Immature natural killer cell (primary cell): ENCODE data around the gene KLC1. TPM values are rescaled to one million over a fixed set of nuclear protein-coding genes. Genes with fewer than 3 reads are reported as not detected.

ENCODE experiments used
- DNase-seq, 3 donors: peaks; one replicate each; pipeline ENCODE4 v3.0.0; 2022; ENCODE audit warnings: mixed read lengths in 1 of 3
- H3K27ac Mint-ChIP-seq, 6 donors: one replicate each; pipeline ENCODE4 v1.8.0; 2020; ENCODE audit warnings: mixed read lengths in 6 of 6, mild to moderate bottlenecking in 5 of 6, inconsistent platforms in 4 of 6, moderate library complexity in 3 of 6
- H3K27me3 Mint-ChIP-seq, 3 donors: one replicate each; pipeline ENCODE4 v1.8.0; 2020 to 2021; ENCODE audit warnings: low read depth in 3 of 3, mild to moderate bottlenecking in 3 of 3, mixed read lengths in 3 of 3, moderate library complexity in 3 of 3, inconsistent platforms in 1 of 3
- H3K36me3 Mint-ChIP-seq, 3 donors: one replicate each; pipeline ENCODE4 v1.8.0; 2020; ENCODE audit warnings: mixed read lengths in 3 of 3, inconsistent platforms in 2 of 3, mild to moderate bottlenecking in 2 of 3
- H3K4me1 Mint-ChIP-seq, 2 donors: one replicate each; pipeline ENCODE4 v1.8.0; 2020; ENCODE audit warnings: inconsistent platforms in 2 of 2, mild to moderate bottlenecking in 2 of 2, mixed read lengths in 2 of 2, moderate library complexity in 1 of 2
- H3K4me3 Mint-ChIP-seq, 5 donors: one replicate each; pipeline ENCODE4 v1.8.0; 2020; ENCODE audit warnings: mild to moderate bottlenecking in 5 of 5, mixed read lengths in 5 of 5, inconsistent platforms in 3 of 5, moderate library complexity in 3 of 5
- H3K9me3 Mint-ChIP-seq, 6 donors: one replicate each; pipeline ENCODE4 v1.8.0; 2020; ENCODE audit warnings: mild to moderate bottlenecking in 6 of 6, mixed read lengths in 6 of 6, inconsistent platforms in 4 of 6, moderate library complexity in 3 of 6
- polyA plus RNA-seq, 3 donors: library from polyadenylated mRNA; unstranded; fragments of 300-500 nt; fragmentation: Illumina TruSeq; gene quantifications; one replicate each; pipeline ENCODE4 v1.2.3, GENCODE V29; 2021

The KLC1 gene
- polyA plus RNA-seq, 3 donors from 2014 or later = 38.3 to 83.5 (median 48.2) TPM

DNA sequence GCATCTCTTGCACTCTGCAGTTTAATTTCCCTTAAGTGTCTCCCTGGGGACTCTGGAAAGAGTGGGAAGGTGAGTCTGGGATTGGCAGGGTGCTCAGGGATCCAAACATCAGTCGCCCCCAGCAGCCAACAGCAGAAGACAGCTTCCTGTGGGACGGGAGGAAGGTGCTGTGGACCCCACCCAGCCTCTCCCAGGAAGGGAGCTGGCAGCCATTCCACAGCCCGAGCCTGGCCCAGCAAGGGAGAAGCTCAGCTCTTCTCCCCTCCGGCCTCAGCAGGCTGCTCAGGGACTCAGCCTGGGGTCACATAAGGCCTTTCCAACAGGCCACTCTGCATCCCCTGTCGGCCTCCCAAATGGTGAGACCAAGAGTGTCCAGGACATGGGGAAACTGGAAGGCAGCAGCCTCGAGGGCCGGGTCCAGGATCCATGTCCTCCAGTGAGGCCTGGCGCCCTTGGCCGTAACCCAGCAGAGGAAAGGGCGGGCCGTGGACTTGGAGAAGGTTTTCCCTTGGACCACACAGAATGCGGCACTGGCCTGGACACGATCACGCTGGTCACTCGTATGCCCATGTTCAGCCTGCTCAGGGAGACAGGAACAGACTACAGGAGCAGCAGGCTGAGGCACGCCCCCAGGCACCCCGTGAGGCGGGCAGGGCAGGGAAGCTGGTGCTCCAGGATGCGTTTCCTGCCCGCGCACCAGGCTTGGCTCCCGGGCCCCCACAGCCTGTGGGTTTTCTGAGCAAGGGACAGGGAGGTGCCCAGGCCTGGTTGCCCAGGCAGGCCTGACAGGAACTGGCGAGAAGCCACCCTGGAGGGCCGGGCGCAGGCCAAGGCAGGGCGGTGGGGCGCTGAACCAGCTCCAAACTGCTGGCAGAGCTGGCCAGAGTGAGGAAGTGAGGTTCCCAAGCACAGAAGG is 82.8 kb downstream of the KLC1 start:
- no peak overlapping the region for H3K4me3 Mint-ChIP-seq

DNA sequence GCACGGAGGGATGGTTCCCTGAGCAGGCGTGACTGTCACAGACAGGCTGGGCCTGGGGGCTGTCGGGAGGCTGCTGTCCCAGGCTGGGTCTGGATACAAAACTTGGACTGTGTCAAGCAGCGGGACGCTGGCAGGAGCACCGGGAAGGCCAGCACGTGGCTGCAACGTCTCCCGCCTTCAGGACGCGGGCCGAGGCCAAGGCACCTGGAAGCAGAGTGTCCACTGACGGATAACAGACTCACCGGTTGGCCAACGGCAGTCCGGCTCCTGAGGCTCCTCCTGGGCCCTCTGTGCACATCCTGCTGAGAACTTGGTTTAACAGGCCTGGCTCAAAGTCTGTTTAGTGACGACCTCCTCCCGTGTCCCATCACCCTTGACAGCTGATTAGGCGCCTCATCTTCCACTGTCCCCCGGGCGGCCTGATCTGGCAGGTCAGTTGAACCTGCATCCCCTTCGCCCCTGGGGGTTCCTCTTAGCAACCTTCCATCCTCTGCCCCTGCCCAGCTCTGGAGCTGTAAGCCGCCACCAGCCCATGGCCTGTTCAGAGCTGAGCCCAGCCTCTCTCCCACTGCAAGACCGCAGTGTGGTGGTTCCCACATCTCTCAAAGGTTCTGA is 83.7 kb downstream of the KLC1 start:
- Mint-ChIP-seq H3K36me3 (no peaks in the 10 kb centered on the region), H3K27me3 (peaks cover 4 to 16% (median 9%) of the 10 kb centered on the region in 3 donors), H3K4me1 (peaks cover 22% of the 10 kb centered on the region in 2 donors), H3K9me3 (no peaks in the 10 kb centered on the region), H3K27ac (peak overlapping the region in 1 of 6 donors; percentile 65), H3K4me3 (peak overlapping the region in 1 of 5 donors; percentile 27)
- DNase-seq = no peak

More for the DNA sequence above, 82.8 kb downstream of the KLC1 start:
- DNase-seq = no peak
- Mint-ChIP-seq H3K9me3 (no peaks in the 10 kb centered on the region), H3K27ac (no peak overlapping the region), H3K4me1 (peaks cover 13 to 14% of the 10 kb centered on the region in 2 donors), H3K27me3 (peaks cover 4 to 16% (median 6%) of the 10 kb centered on the region in 3 donors), H3K36me3 (no peaks in the 10 kb centered on the region)

DNA sequence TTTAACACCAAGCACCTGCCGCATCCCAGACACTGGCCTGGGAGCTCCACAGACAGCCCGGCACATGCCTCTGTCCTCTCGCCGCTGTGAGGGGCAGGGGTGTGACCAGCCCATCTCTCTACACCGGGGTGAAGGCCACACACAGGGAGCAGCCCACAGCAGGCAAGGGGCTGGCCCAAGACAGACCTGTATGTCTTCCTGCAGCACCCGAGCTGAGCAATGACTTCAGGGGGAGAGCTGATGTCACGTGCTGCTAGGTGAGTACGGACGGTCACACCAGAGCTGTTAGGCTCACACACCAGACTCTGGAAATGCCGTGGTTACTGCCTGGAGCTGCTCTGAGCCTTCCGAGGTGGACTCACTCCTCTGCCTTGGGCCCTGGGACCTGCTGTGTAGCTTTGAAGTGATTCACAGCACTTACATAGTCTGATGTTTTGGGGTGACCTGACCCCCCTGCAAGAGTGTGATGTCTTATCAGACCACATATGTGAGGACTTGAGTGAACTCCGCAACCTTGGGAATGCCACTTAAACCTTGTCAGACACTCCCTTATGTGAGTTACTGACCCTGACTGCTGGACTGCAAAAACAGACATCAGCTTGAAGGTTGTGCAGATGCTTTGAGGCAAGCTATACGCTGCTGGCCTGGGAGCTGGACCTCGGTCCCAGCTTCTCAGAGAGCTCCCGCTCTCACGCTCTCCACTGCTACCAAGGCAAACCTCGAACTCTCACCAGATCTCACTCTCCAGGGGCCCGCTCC is 84.5 kb downstream of the KLC1 start:
- peaks cover 22 to 26% of the 10 kb centered on the region in 2 donors for H3K4me1 Mint-ChIP-seq
- no peaks in the 10 kb centered on the region for H3K9me3 Mint-ChIP-seq
- no peak overlapping the region for H3K27ac Mint-ChIP-seq
- peaks cover 4 to 16% (median 6%) of the 10 kb centered on the region in 3 donors for H3K27me3 Mint-ChIP-seq
- no peaks in the 10 kb centered on the region for H3K36me3 Mint-ChIP-seq
- DNase-seq = no peak
- peak overlapping the region; percentile 49 to 96 (median 74) for H3K4me3 Mint-ChIP-seq

DNA sequence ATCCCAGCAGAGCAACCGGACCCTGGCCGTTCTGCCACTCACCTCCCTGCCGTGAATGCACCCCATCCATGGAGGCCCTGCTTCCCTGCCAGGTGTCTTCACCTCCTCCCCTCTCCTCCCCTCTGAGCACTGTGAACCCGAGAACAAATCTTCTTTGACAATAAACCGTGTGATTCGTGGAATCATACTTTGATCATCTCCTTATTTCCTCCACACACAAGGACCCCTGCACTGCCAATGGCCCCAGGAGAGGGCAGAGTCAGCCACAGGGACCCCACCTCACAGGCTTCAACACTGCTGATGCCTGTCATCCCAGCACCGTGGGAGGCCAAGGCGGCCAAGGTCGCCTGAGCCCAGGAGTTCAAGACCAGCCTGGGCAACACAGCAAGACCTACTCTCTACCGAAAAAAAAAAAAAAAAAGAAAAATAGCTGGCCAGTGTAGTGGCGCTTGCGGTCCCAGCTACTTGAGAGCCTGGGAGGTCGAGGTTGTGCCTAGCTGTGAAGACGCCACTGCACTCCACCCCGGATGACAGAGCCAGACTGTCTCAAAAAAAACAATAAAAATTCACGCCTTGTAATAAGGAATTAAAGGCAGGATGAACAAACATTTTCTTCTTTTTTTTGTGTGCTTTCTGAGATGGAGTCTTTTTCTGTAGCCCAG is 85.2 kb downstream of the KLC1 start:
- Mint-ChIP-seq H3K9me3 (no peaks in the 10 kb centered on the region), H3K27ac (peak overlapping the region in 1 of 6 donors; percentile 88), H3K36me3 (no peaks in the 10 kb centered on the region), H3K4me3 (peak overlapping the region; percentile 64 to 96 (median 74)), H3K4me1 (peaks cover 22 to 28% of the 10 kb centered on the region in 2 donors), H3K27me3 (peaks cover 4 to 11% (median 6%) of the 10 kb centered on the region in 3 donors)
- no peak for DNase-seq

DNA sequence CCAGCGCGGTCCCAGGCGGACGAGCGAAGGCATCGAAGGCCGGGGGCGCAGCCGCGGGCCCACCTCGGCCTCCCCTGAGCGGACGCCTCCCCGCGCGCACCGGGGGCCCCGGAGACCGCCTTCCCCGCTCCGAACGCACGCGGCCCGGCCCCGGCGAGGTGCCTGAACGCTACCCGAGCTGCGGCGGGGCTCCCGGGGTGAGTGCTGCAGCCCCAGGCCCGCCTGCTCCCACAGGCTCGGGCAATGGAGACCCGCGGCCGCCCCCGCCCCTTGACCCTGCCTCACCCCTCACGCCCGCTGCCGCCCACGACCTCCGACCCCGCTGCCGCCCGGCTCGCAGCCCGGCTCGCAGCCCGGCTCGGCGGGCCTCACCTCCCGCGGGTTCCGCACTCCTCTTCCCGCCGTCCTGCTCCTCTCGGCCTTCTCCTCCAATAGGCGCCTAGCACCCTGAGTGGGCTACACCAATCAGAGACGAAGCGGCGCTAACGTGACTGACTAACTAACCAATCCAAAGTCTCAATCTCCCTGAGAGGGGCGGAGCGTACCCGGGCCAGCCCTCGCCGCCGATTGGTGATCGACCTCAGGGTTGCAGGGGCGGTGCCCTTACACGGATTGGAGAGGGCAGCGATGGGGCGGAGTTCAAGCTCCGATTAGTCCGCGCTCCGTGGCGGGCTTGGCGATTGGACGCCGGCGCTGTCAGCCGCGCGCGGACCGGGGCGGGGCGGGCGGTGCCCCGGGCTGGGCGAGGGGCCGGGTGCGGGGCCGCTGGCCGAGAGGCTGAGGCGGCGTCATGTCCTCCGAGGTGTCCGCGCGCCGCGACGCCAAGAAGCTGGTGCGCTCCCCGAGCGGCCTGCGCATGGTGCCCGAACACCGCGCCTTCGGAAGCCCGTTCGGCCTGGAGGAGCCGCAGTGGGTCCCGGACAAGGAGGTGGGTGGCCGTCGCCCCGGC is 86.3 kb downstream of the KLC1 start, which contains the start of the genes XRCC3 and ZFYVE21:
TSS of gene XRCC3 (minus strand) at position 400 of the 949 bp plus-strand sequence. CDS start 4,364 bp downstream, outside the sequence.
TSS of gene ZFYVE21 (plus strand) at position 759 of the 949 bp plus-strand sequence. CDS start at position 791, 32 bp downstream.
- H3K4me1 Mint-ChIP-seq = peaks cover 22 to 26% of the 10 kb centered on the region in 2 donors
- H3K27ac Mint-ChIP-seq = peak within 1 kb of the TSS in 5 of 6 donors; percentile 80 to 93 (median 90)
- peak within 1 kb of the TSS; percentile 92 to 96 (median 94) for H3K4me3 Mint-ChIP-seq
- no peaks in the 10 kb centered on the region for H3K36me3 Mint-ChIP-seq
- no peaks in the 10 kb centered on the region for H3K9me3 Mint-ChIP-seq
- peak; percentile 100 for DNase-seq
- peaks cover 4 to 6% (median 6%) of the 10 kb centered on the region in 3 donors for H3K27me3 Mint-ChIP-seq

DNA sequence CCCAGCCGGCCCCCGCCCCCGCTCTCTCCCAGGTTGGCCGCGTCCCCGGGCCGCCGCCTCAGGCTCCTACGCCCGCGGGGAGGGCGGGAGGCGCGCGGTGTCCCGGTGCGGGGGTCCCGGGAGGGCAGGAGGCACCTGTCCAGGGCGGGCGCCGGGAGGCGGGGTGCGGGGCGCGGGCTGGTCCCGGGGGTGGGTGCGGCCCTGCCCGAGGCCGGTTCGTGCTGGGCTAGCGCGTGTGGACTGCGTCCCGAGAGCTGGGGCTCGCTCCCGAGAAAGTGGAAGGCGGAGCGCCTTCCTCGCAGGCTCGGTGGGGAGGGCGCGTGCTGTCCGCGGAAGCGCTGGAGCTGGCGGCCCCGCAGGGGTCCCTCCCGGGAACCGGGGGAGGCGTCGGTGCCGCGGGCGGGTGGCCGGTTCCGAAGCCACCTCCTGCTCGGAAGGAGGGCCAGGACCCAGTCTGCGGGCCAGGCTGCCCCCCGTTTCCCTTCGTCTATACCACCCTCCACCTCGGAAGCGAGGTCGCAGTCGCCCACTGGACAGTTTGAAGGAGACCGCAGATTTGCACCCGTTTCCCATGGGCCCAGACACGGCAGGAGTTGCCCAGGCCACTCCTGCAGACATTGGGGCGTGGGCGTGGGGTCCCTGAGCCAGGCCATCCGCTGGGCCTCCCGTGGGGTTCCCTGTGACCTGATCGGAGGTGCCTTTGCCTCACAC is 87.2 kb downstream of the KLC1 start:
- H3K4me3 Mint-ChIP-seq = peak overlapping the region; percentile 64 to 92 (median 79)
- H3K9me3 Mint-ChIP-seq = no peaks in the 10 kb centered on the region
- H3K27ac Mint-ChIP-seq = no peak overlapping the region
- H3K36me3 Mint-ChIP-seq = no peaks in the 10 kb centered on the region
- peak in 2 of 3 donors; percentile 5 to 12 for DNase-seq
- peaks cover 22 to 26% of the 10 kb centered on the region in 2 donors for H3K4me1 Mint-ChIP-seq
- H3K27me3 Mint-ChIP-seq = peaks cover 3 to 6% (median 6%) of the 10 kb centered on the region in 3 donors

DNA sequence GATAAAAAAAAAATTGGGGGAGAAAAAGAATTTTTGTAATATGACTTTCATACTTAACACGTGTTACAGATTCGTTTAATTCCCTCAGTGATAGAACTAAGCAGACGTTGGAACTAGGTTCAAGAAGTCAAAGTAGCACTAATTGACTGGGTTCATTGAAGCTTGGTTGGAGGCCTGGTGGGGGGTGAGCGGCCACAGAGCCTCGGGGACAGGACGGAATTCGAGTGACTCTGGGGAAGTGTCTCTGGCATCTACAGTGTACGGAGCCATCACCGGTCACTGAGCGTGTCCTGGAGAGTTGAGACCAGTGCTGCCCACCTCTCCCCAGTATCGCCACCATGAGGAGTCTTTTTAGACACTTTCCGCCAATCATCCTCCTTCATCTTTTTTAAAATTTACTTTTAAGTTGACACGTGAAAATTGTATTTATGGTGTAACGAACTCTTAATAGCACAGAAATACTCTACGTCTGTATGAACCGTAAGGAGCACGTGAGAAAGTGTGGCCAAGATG is 87.9 kb downstream of the KLC1 start:
- no peak for DNase-seq
- no peaks in the 10 kb centered on the region for H3K9me3 Mint-ChIP-seq
- no peak overlapping the region for H3K27ac Mint-ChIP-seq
- peaks cover 3 to 6% (median 6%) of the 10 kb centered on the region in 3 donors for H3K27me3 Mint-ChIP-seq
- peak overlapping the region; percentile 64 to 82 (median 79) for H3K4me3 Mint-ChIP-seq
- H3K36me3 Mint-ChIP-seq = no peaks in the 10 kb centered on the region
- H3K4me1 Mint-ChIP-seq = peaks cover 22 to 26% of the 10 kb centered on the region in 2 donors

DNA sequence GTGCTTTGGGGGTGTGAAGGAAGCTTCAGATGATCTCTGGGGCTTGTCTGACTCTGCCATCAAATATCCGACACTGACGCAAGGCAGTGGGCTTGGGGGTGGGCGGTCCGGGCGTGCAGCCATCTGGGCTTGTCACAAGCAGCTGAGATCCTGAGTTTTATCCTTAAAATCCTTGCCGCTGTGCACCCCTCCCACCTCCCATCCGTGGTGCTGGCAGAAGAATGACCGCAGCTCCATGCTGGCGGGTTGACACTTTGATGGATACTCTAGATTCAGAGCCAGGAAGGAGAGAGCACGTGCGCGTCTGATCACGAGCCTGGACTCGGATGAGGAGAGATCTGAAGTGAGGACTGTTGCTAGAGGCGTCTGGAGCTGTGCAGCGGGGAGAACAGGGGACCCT is 89.6 kb downstream of the KLC1 start:
- no peak for DNase-seq
- H3K4me1 Mint-ChIP-seq = peaks cover 22 to 24% of the 10 kb centered on the region in 2 donors
- no peaks in the 10 kb centered on the region for H3K9me3 Mint-ChIP-seq
- no peak overlapping the region for H3K4me3 Mint-ChIP-seq
- H3K27ac Mint-ChIP-seq = no peak overlapping the region
- peaks cover 3 to 6% (median 4%) of the 10 kb centered on the region in 3 donors for H3K27me3 Mint-ChIP-seq
- H3K36me3 Mint-ChIP-seq = no peaks in the 10 kb centered on the region

DNA sequence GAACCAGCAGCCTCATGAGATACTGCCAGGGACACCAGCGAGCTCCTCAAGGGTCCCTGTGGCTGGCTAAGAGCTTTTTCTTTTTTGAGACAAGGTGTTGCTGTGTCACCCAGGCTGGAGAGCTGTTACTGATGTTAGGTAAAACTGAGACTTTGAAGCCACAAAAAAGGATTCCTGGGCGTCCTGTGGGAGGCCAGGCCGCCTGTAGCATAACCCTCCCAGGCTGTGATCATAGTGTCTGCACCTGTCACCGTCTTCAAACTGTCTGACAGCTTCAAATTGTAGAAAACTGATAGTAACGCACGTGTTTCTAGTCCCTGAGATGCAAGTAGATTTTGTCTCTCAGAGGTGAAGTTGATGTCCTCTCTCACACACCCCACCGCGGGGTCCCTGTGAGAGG is 90.7 kb downstream of the KLC1 start:
- no peak overlapping the region for H3K4me3 Mint-ChIP-seq
- peaks cover 15 to 18% of the 10 kb centered on the region in 2 donors for H3K4me1 Mint-ChIP-seq
- no peaks in the 10 kb centered on the region for H3K9me3 Mint-ChIP-seq
- no peak for DNase-seq
- H3K36me3 Mint-ChIP-seq = no peaks in the 10 kb centered on the region
- no peak overlapping the region for H3K27ac Mint-ChIP-seq
- H3K27me3 Mint-ChIP-seq = peaks cover 3 to 6% (median 4%) of the 10 kb centered on the region in 3 donors

DNA sequence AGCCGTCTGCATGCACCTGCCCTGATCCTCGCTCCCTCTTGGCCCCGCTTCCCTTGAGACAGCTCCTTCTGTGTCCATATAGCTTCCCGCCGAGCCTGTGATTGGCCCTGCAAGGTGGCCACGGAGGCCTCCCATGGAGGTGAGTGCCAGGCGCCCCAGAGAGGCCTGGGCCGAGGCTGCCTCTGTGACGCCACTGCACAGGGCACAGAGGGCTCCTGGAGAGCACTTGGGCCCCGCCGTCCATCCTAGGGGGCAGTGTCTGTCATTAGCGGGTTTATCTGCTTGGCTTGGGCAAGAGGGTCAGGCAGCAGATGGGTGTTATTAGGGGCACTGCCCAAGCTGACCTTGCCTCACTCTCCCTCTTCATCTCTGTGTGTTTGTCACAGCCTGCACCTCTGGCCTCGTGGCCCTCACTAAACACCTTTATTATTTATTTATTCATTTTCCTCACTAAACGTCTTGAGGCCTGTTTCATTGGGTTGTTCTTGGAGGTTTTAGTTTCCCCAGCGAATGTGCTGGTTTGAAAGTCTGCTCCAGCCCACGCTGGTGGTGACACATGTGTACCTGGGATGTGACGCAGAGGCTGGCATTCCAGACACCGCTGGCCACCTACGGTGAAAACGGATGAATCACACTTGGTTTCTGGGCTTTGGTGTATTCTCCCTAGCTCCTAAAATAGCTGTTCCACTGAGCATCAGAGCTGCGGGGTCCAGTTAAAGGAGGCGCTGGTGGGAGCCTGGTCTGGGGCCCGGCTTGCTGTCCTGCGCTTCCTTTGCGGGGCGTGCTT is 92.5 kb downstream of the KLC1 start:
- Mint-ChIP-seq H3K27me3 (peaks cover 0 to 3% (median 2%) of the 10 kb centered on the region in 3 donors), H3K4me1 (peaks cover 8 to 15% of the 10 kb centered on the region in 2 donors), H3K4me3 (no peak overlapping the region), H3K9me3 (no peaks in the 10 kb centered on the region), H3K36me3 (no peaks in the 10 kb centered on the region), H3K27ac (no peak overlapping the region)
- DNase-seq = no peak

DNA sequence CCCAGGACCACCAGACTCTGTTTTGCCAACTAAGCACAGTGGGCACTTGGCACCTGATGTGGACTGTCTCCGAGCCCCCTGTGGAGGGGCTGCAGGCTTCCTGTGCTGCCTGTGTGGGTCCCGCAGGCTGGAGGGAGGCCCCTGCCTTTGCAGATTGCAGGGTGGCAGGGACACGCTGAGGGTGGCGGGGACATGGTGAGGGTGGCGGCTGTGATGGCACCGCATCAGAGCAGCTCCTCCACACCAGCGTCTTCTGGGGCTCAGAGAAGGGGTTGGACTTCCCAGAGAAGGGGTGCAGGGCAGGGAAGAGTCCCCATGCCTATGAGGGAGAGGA is 94.7 kb downstream of the KLC1 start:
- no peak for DNase-seq
- peaks cover 0 to 3% (median 0%) of the 10 kb centered on the region in 3 donors for H3K36me3 Mint-ChIP-seq
- peaks cover 0 to 2% (median 0%) of the 10 kb centered on the region in 3 donors for H3K27me3 Mint-ChIP-seq
- peaks cover 0 to under 1% of the 10 kb centered on the region in 2 donors for H3K4me1 Mint-ChIP-seq
- H3K4me3 Mint-ChIP-seq = no peak overlapping the region
- no peaks in the 10 kb centered on the region for H3K9me3 Mint-ChIP-seq
- H3K27ac Mint-ChIP-seq = no peak overlapping the region
